Endothelial cell of umbilical vein (primary cell): Measurements from ENCODE around the gene NKD1. TPM values are rescaled to one million over a fixed set of nuclear protein-coding genes. Genes with fewer than 3 reads are reported as not detected.

ENCODE experiments used
- BruUV-seq: library from RNA; stranded (reverse); fragments of 400-500 nt; replicated peaks from 2 replicates; lab custom pipeline; 2021; lab: Mats Ljungman, UMichigan
- CTCF ChIA-PET: fragments of 300-600, 350-600 bp; sonication (Branson Sonifier 250); formaldehyde crosslinking; loops from one replicate; lab custom pipeline; 2021; ENCODE audit warnings: antibody characterized with exemption, inconsistent platforms; lab: Charles Lee
- POLR2A ChIA-PET: fragments of 300-600, 350-600 bp; sonication (Branson Sonifier 250); formaldehyde crosslinking; loops from one replicate; lab custom pipeline; 2021; ENCODE audit warnings: antibody characterized with exemption, inconsistent platforms; lab: Charles Lee
- DNase-seq: peaks from one replicate; pipeline ENCODE4 v3.0.0-alpha.2; 2011; ENCODE audit warnings: low read depth, low spot score
- FAIRE-seq: peaks from 2 replicates; lab custom pipeline; 2011; peaks lifted over from hg19 to GRCh38; lab: Jason Lieb, UNC
- H2AFZ ChIP-seq: 2 replicates; pipeline ENCODE4 v1.6.0; 2012; ENCODE audit warnings: low read depth, low read length, control low read depth, inconsistent platforms
- H3K27ac ChIP-seq: 2 replicates; pipeline ENCODE4 v1.5.1; 2011; ENCODE audit warnings: low read depth, mild to moderate bottlenecking, control low read depth, low read length, moderate library complexity; ENCODE audit not compliant: insufficient read depth
- H3K27me3 ChIP-seq, 2 experiments: 2 replicates each; pipeline versions ENCODE4 v1.6.0 to v1.6.1; 2011; ENCODE audit warnings: low read length in 2 of 2, mixed read lengths in 1 of 2; ENCODE audit not compliant: control insufficient read depth in 2 of 2, insufficient read depth in 2 of 2
- H3K36me3 ChIP-seq, 2 experiments: 2 replicates in 1 of 2; 3 replicates in 1 of 2; pipeline ENCODE4 v1.5.1; 2011; ENCODE audit warnings: low read length in 2 of 2, mild to moderate bottlenecking in 1 of 2, moderate library complexity in 1 of 2; ENCODE audit not compliant: control insufficient read depth in 2 of 2, insufficient read depth in 2 of 2; ENCODE audit errors: extremely low read depth in 1 of 2
- H3K4me1 ChIP-seq: 3 replicates; pipeline ENCODE4 v1.5.1; 2011; ENCODE audit warnings: mild to moderate bottlenecking, low read length; ENCODE audit not compliant: control insufficient read depth, insufficient read depth; ENCODE audit errors: extremely low read depth
- H3K4me2 ChIP-seq: 2 replicates; pipeline ENCODE4 v1.6.1; 2011; ENCODE audit warnings: low read length, control low read depth, mixed read lengths; ENCODE audit not compliant: insufficient read depth
- H3K4me3 ChIP-seq, 3 experiments: fragments of 200-600 bp in 1 of 3; sonication (generic), shearing (Covaris generic) in 1 of 3; replicated peaks in 1 of 3; 2 replicates each; pipeline ENCODE4 v1.5.1; 2011 to 2016; ENCODE audit warnings: control low read depth in 3 of 3, low read length in 3 of 3, mild to moderate bottlenecking in 2 of 3, inconsistent platforms in 1 of 3, low read depth in 1 of 3, moderate library complexity in 1 of 3; ENCODE audit not compliant: insufficient read depth in 1 of 3
- H3K79me2 ChIP-seq: 2 replicates; pipeline ENCODE4 v1.6.0; 2012; ENCODE audit warnings: low read length, inconsistent platforms; ENCODE audit not compliant: control insufficient read depth, insufficient read depth
- H3K9ac ChIP-seq: replicated peaks from 2 replicates; pipeline ENCODE3; 2011; ENCODE audit warnings: low read length, control low read depth; ENCODE audit not compliant: insufficient read depth; ENCODE audit errors: extremely low read depth
- H3K9me1 ChIP-seq: replicated peaks from 3 replicates; pipeline ENCODE4 v1.6.0; 2011; ENCODE audit warnings: mild to moderate bottlenecking, low read length; ENCODE audit not compliant: control insufficient read depth, insufficient read depth; ENCODE audit errors: extremely low read depth
- H3K9me3 ChIP-seq: replicated peaks from 2 replicates; pipeline ENCODE4 v1.5.1; 2012; ENCODE audit warnings: low read length, inconsistent platforms; ENCODE audit not compliant: control insufficient read depth, insufficient read depth
- H4K20me1 ChIP-seq: replicated peaks from 2 replicates; pipeline ENCODE3; 2011; ENCODE audit warnings: mild to moderate bottlenecking, low read length; ENCODE audit not compliant: control insufficient read depth, insufficient read depth; ENCODE audit errors: extremely low read depth
- EZH2 ChIP-seq: IDR thresholded peaks from 2 replicates; pipeline ENCODE4 v1.6.1; 2012; ENCODE audit warnings: borderline replicate concordance, low read depth, mild to moderate bottlenecking, moderate library complexity, low read length, inconsistent platforms; ENCODE audit not compliant: severe bottlenecking
- FOS ChIP-seq: IDR thresholded peaks from 2 replicates; pipeline ENCODE4 v1.6.1; 2011; ENCODE audit warnings: mild to moderate bottlenecking, low read length, moderate library complexity, borderline replicate concordance; ENCODE audit not compliant: insufficient read depth
- JUN ChIP-seq: IDR thresholded peaks from 2 replicates; pipeline ENCODE4 v1.6.1; 2011; ENCODE audit warnings: borderline replicate concordance, low read depth; ENCODE audit not compliant: insufficient read length, insufficient read depth
- POLR2A ChIP-seq: IDR thresholded peaks from 2 replicates; pipeline ENCODE4 v1.6.1; 2012; ENCODE audit warnings: low read depth, mild to moderate bottlenecking, control low read depth, low read length
- dilution Hi-C: fragments of 300-500 bp; cut with MboI; formaldehyde crosslinking; loops from one replicate; pipeline ENCODE4 v1.15.0; 2019; ENCODE audit warnings: low sequenced_read_pairs; ENCODE audit not compliant: extremely low pct_ligation_motif_present
- intact Hi-C: fragments of 100-400 bp; cut with micrococcal nuclease; formaldehyde crosslinking; loops from one replicate; pipeline ENCODE4 v1.10.0; 2022
- polyA plus RNA-seq, 4 experiments: library from polyadenylated mRNA; depleted of rRNA in 3 of 4; stranded (reverse) in 3 of 4; unstranded in 1 of 4; fragments of >200 nt; gene quantifications; 2 replicates each; pipeline versions ENCODE4 v1.2.1 to v1.2.3, GENCODE V29; 2011 to 2012; ENCODE audit warnings: missing spikeins in 1 of 4
- total RNA-seq: library from RNA; stranded (reverse); gene quantifications from 2 replicates; pipeline ENCODE4 v1.2.3, GENCODE V29; 2021
- TF ChIP-seq, protein P1 (sequence below): IDR thresholded peaks from 2 replicates; pipeline ENCODE4 v1.6.1; 2011; ENCODE audit not compliant: insufficient read depth, insufficient read length
- TF ChIP-seq, protein P2 (sequence below), 2 donors: IDR thresholded peaks; 1 replicate in 1 of 2; 2 replicates in 1 of 2; pipeline ENCODE4 v1.5.1; 2011; ENCODE audit warnings: low read length in 2 of 2, mild to moderate bottlenecking in 2 of 2, moderate library complexity in 2 of 2, control low read depth in 1 of 2, inconsistent platforms in 1 of 2, low read depth in 1 of 2; ENCODE audit not compliant: insufficient read depth in 1 of 2; ENCODE audit errors: extremely low read depth in 1 of 2

The NKD1 gene
- total and polyA plus RNA-seq, 2 donors (not counting 3 experiments of a cell fraction or from before 2014, with no cell fraction given): not detected

DNA sequence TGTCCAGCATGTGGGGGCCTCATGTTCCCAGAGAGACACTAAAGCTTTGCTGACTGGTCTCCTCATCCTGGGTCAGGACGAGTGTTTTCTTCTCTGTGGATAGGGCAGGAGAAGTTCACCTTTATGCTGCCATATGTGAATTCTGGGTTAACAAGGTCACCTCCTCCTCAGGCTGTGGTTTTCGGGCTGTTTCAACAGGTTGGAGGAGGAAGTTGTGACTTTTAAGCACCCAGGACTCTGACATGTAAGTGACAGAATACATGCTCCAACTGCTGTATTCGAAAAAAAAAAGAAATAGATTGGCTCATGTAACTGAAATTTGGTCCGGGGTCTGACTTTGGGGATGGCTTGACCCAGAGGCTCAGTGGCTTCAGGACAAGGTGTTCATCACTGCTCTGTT, 78.7 kb downstream of the NKD1 start:
- DNase-seq: no peak
- Histone ChIP-seq H3K4me2 (no peak overlapping the region), H3K4me3 (no peak overlapping the region), H3K9ac (no peak overlapping the region), H3K9me1 (no peaks in the 10 kb centered on the region), H3K27me3 (no peaks in the 10 kb centered on the region), H3K9me3 (no peaks in the 10 kb centered on the region), H3K4me1 (no peaks in the 10 kb centered on the region), H4K20me1 (no peaks in the 10 kb centered on the region), H2AFZ (no peak overlapping the region), H3K27ac (no peak overlapping the region), H3K36me3 (no peaks in the 10 kb centered on the region), H3K79me2 (no peaks in the 10 kb centered on the region)
- POLR2A ChIA-PET: no interaction called here
- BruUV-seq: no TSS peak
- intact Hi-C loops: no loop called here
- dilution Hi-C loops: no loop called here
- TF ChIP-seq JUN (no peak), POLR2A (no peak), EZH2 (no peak)
- TF ChIP-seq, protein P1, sequence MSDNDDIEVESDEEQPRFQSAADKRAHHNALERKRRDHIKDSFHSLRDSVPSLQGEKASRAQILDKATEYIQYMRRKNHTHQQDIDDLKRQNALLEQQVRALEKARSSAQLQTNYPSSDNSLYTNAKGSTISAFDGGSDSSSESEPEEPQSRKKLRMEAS: no peak
- TF ChIP-seq, protein P2, sequence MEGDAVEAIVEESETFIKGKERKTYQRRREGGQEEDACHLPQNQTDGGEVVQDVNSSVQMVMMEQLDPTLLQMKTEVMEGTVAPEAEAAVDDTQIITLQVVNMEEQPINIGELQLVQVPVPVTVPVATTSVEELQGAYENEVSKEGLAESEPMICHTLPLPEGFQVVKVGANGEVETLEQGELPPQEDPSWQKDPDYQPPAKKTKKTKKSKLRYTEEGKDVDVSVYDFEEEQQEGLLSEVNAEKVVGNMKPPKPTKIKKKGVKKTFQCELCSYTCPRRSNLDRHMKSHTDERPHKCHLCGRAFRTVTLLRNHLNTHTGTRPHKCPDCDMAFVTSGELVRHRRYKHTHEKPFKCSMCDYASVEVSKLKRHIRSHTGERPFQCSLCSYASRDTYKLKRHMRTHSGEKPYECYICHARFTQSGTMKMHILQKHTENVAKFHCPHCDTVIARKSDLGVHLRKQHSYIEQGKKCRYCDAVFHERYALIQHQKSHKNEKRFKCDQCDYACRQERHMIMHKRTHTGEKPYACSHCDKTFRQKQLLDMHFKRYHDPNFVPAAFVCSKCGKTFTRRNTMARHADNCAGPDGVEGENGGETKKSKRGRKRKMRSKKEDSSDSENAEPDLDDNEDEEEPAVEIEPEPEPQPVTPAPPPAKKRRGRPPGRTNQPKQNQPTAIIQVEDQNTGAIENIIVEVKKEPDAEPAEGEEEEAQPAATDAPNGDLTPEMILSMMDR (IDR thresholded peaks at IDR 0.05; ENCODE audit: extremely low read depth in 1 of 2, insufficient read depth in 1 of 2, low read depth in 1 of 2, low read length in 2 of 2): no peak
- FAIRE-seq: no peak
- CTCF ChIA-PET: interaction anchor here (0.6 to 1.6 kb wide), 8 partner anchors 9 to 180 kb away, joined by 3 to 6 read pairs (median 4); no protein-coding TSS in a partner anchor

DNA sequence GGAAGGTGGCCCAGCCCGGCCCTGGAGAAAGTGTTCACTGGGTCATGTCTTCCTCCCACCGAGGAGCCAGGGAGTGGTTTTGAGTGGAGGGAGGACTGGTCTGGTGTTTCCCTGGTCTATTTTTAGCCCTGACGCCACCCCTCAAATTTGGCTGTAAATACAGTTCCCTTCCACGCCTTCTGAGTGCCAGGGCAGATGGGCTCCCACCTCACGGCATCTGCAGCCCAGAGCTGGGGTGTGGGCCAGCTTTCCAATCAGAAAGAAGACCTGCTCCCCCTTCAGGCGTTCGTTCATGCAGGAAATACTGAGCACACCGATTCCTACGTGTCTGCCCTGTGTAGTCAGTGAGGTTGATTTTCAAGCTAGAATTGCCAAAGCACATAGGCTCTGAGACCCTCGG, 79.2 kb downstream of the NKD1 start:
- H4K20me1 ChIP-seq: no peaks in the 10 kb centered on the region
- no peaks in the 10 kb centered on the region for H3K79me2 ChIP-seq
- H3K27me3 ChIP-seq: no peaks in the 10 kb centered on the region
- no peak overlapping the region for H3K27ac ChIP-seq
- intact Hi-C loops: no loop called here
- ChIA-PET CTCF (interaction anchor here (0.6 to 1.6 kb wide), 7 partner anchors 9 to 179 kb away, joined by 3 to 6 read pairs (median 4); no protein-coding TSS in a partner anchor), POLR2A (no interaction called here)
- TF ChIP-seq FOS (no peak), JUN (no peak), EZH2 (no peak), POLR2A (no peak)
- TF ChIP-seq, protein P1: no peak
- dilution Hi-C loops: no loop called here
- H3K4me3 ChIP-seq: no peak overlapping the region
- H3K4me2 ChIP-seq: no peak overlapping the region
- no peak overlapping the region for H2AFZ ChIP-seq
- no peaks in the 10 kb centered on the region for H3K4me1 ChIP-seq
- no peaks in the 10 kb centered on the region for H3K36me3 ChIP-seq
- H3K9me3 ChIP-seq: no peaks in the 10 kb centered on the region
- DNase-seq (no peak), FAIRE-seq (no peak)
- no peak overlapping the region for H3K9ac ChIP-seq
- no TSS peak for BruUV-seq
- H3K9me1 ChIP-seq: no peaks in the 10 kb centered on the region
